HepG2 (cell line): ENCODE results near the gene PXMP2. TPM values are rescaled to one million over a fixed set of nuclear protein-coding genes. Genes with fewer than 3 reads are reported as not detected.

Experiments
- ATAC-seq: fragments of 200-7000 bp; cut with Tn5 transposase; 3 replicates; pipeline ENCODE4 v1.9.1; 2020; ENCODE audit warnings: mild to moderate bottlenecking, moderate library complexity
- BruUV-seq: library from RNA; stranded (reverse); fragments of 400-500 nt; replicated peaks from 2 replicates; lab custom pipeline; 2021; lab: Mats Ljungman, UMichigan
- CTCF ChIA-PET: fragments of 300-600 bp; formaldehyde crosslinking; extraction: SDS; loops from one replicate; lab custom pipeline; 2021; ENCODE audit warnings: low total read pairs, inconsistent platforms, low intra/inter-chr PET ratio; lab: Yijun Ruan, JAX
- POLR2A ChIA-PET: fragments of 350-600 bp; sonication (Branson Sonifier 250); formaldehyde crosslinking; loops from one replicate; lab custom pipeline; 2020; ENCODE audit warnings: antibody characterized with exemption, inconsistent platforms; lab: Yijun Ruan, JAX
- DNase-seq: peaks from one replicate; pipeline ENCODE4 v3.0.0-alpha.2; 2015; ENCODE audit warnings: low spot score
- FAIRE-seq: peaks from 3 replicates; lab custom pipeline; 2011; peaks lifted over from hg19 to GRCh38; lab: Jason Lieb, UNC
- H2AFZ ChIP-seq: one replicate; pipeline ENCODE4 v1.6.1; 2011; ENCODE audit warnings: low read length, inconsistent platforms
- H3K27ac ChIP-seq: fragments of 300-600 bp; 3 replicates; pipeline ENCODE4 v1.8.0; 2011; ENCODE audit warnings: mixed run types, mild to moderate bottlenecking, mixed read lengths, low read length, inconsistent platforms; ENCODE audit not compliant: insufficient read depth; ENCODE audit errors: extremely low read length
- H3K27me3 ChIP-seq, 2 experiments: fragments of 200-600 bp in 1 of 2; 2 replicates in 1 of 2; 3 replicates in 1 of 2; pipeline versions ENCODE4 v1.6.0 to v1.8.0; 2011; ENCODE audit warnings: low read length in 2 of 2, mild to moderate bottlenecking in 2 of 2, moderate library complexity in 2 of 2, inconsistent platforms in 1 of 2; ENCODE audit not compliant: insufficient read depth in 2 of 2, control insufficient read depth in 1 of 2
- H3K36me3 ChIP-seq, 2 experiments: fragments of 200-600 bp in 1 of 2; replicated peaks in 1 of 2; 2 replicates in 1 of 2; 3 replicates in 1 of 2; pipeline versions ENCODE4 v1.5.1 to v1.8.0; 2011; ENCODE audit warnings: low read length in 2 of 2, inconsistent platforms in 1 of 2; ENCODE audit not compliant: insufficient read depth in 2 of 2, control insufficient read depth in 1 of 2
- H3K4me1 ChIP-seq: 2 replicates; pipeline ENCODE4 v1.5.1; 2012; ENCODE audit warnings: low read length, inconsistent platforms; ENCODE audit not compliant: insufficient read depth
- H3K4me2 ChIP-seq: 2 replicates; pipeline ENCODE4 v1.6.0; 2011; ENCODE audit warnings: low read depth, low read length, inconsistent platforms
- H3K4me3 ChIP-seq, 3 experiments: fragments of 200-600 bp in 1 of 3; sonication (generic), shearing (Covaris generic) in 1 of 3; replicated peaks in 1 of 3; 2 replicates each; pipeline ENCODE4 v1.5.1; 2011 to 2016; ENCODE audit warnings: low read length in 3 of 3, inconsistent platforms in 2 of 3, low read depth in 2 of 3, mild to moderate bottlenecking in 2 of 3, control low read depth in 1 of 3, mixed read lengths in 1 of 3; ENCODE audit not compliant: insufficient read depth in 1 of 3
- H3K79me2 ChIP-seq: one replicate; pipeline ENCODE4 v1.6.1; 2011; ENCODE audit warnings: low read length, inconsistent platforms; ENCODE audit not compliant: insufficient read depth
- H3K9ac ChIP-seq: 2 replicates; pipeline ENCODE4 v1.6.0; 2011; ENCODE audit warnings: mild to moderate bottlenecking, low read depth, low read length, inconsistent platforms; ENCODE audit not compliant: insufficient read depth
- H3K9me3 ChIP-seq: 2 replicates; pipeline ENCODE4 v1.5.1; 2012; ENCODE audit warnings: mild to moderate bottlenecking, low read length
- H4K20me1 ChIP-seq: 2 replicates; pipeline ENCODE4 v1.6.0; 2011; ENCODE audit warnings: inconsistent platforms, mild to moderate bottlenecking, low read length, moderate library complexity; ENCODE audit not compliant: insufficient read depth
- AGO2 ChIP-seq: fragments of 200-400 bp; formaldehyde crosslinking; optimal IDR thresholded peaks from 2 replicates; pipeline ENCODE3; 2017; ENCODE audit warnings: mild to moderate bottlenecking, low read depth, low read length, moderate library complexity
- FOXK1 ChIP-seq: sonication (generic); formaldehyde crosslinking; IDR thresholded peaks from 2 replicates; pipeline ENCODE4 v1.4.0; 2020; ENCODE audit warnings: low read depth, missing genetic modification reagents, borderline replicate concordance
- MED8 ChIP-seq: sonication (generic); formaldehyde crosslinking; IDR thresholded peaks from 2 replicates; pipeline ENCODE4 v1.8.1; 2023; ENCODE audit warnings: mild to moderate bottlenecking, missing genetic modification reagents; ENCODE audit not compliant: insufficient replicate concordance
- RNF219 ChIP-seq: sonication (generic); formaldehyde crosslinking; IDR thresholded peaks from 2 replicates; pipeline ENCODE4 v1.5.0; 2020; ENCODE audit warnings: mild to moderate bottlenecking, missing genetic modification reagents
- SMAD3 ChIP-seq: sonication (generic); formaldehyde crosslinking; IDR thresholded peaks from 2 replicates; pipeline ENCODE4 v1.4.0; 2020; ENCODE audit warnings: missing genetic modification reagents
- TP53 ChIP-seq: sonication (generic); formaldehyde crosslinking; conservative IDR thresholded peaks from 2 replicates; pipeline ENCODE4 v1.4.0; 2020; ENCODE audit warnings: missing genetic modification reagents
- XBP1 ChIP-seq: sonication (generic); formaldehyde crosslinking; IDR thresholded peaks from 2 replicates; pipeline ENCODE4 v1.5.0; 2020; ENCODE audit warnings: missing genetic modification reagents
- ZBTB8A ChIP-seq: sonication (generic); formaldehyde crosslinking; IDR thresholded peaks from 2 replicates; pipeline ENCODE4 v1.4.0; 2020; ENCODE audit warnings: mild to moderate bottlenecking, low read depth, missing genetic modification reagents, borderline replicate concordance
- ZFP36L2 ChIP-seq: sonication (generic); formaldehyde crosslinking; IDR thresholded peaks from 2 replicates; pipeline ENCODE4 v1.4.0; 2020; ENCODE audit warnings: missing genetic modification reagents
- ZNF329 ChIP-seq: sonication (generic); formaldehyde crosslinking; IDR thresholded peaks from 2 replicates; pipeline ENCODE4 v1.9.0; 2021; ENCODE audit warnings: low read depth, mild to moderate bottlenecking, missing genetic modification reagents
- ZNF607 ChIP-seq: sonication (generic); formaldehyde crosslinking; IDR thresholded peaks from 2 replicates; pipeline ENCODE4 v1.5.1; 2020; ENCODE audit warnings: missing genetic modification reagents, mild to moderate bottlenecking, borderline replicate concordance
- ZNF614 ChIP-seq: IDR thresholded peaks from 2 replicates; pipeline ENCODE4 v1.6.1; 2018; ENCODE audit warnings: missing biosample characterization, missing genetic modification reagents, inconsistent platforms, borderline replicate concordance
- ZNF850 ChIP-seq: sonication (generic); formaldehyde crosslinking; conservative IDR thresholded peaks from 2 replicates; pipeline ENCODE4 v1.9.0; 2021; ENCODE audit warnings: mild to moderate bottlenecking, missing genetic modification reagents
- ZSCAN21 ChIP-seq: sonication (generic); formaldehyde crosslinking; IDR thresholded peaks from 2 replicates; pipeline ENCODE4 v1.8.0; 2022; ENCODE audit warnings: mild to moderate bottlenecking, missing genetic modification reagents, moderate library complexity, borderline replicate concordance
- WGBS: methylation state at CpG from one replicate; pipeline ENCODE4 v1.1.6; 2017; ENCODE audit warnings: low lambda C conversion rate; 5-methylcytosine and 5-hydroxymethylcytosine counted together
- in situ Hi-C: cut with HindIII; loops from 2 replicates; pipeline ENCODE4 v1.10.0; 2017; ENCODE audit warnings: low pct_unique_long_range_greater_than_20kb; ENCODE audit not compliant: extremely low pct_ligation_motif_present
- intact Hi-C: fragments of 100-400 bp; cut with micrococcal nuclease; formaldehyde crosslinking; loops from one replicate; pipeline ENCODE4 v1.10.0; 2022; ENCODE audit not compliant: unreplicated experiment
- polyA plus RNA-seq, 8 experiments: library from polyadenylated mRNA; depleted of rRNA in 3 of 8; stranded (reverse) in 7 of 8; unstranded in 1 of 8; fragments of >200 nt; fragmentation: Illumina TruSeq in 4 of 8; extraction: Trizol in 4 of 8; gene quantifications; 2 replicates each; pipeline versions ENCODE4 v1.2.1 to v1.2.3, GENCODE V29; 2011 to 2016; ENCODE audit warnings: low read depth in 4 of 8, missing spikeins in 1 of 8, mixed read lengths in 1 of 8; ENCODE audit not compliant: insufficient read depth in 1 of 8
- total RNA-seq, 5 experiments: library from RNA; depleted of rRNA; stranded (reverse); fragments of >200 nt; fragmentation: Illumina TruSeq; extraction: Trizol; gene quantifications; 2 replicates each; pipeline ENCODE4 v1.2.3, GENCODE V29; 2016; ENCODE audit warnings: low read depth in 1 of 5

Gene PXMP2
- total and polyA plus RNA-seq, 2 of the 13 experiments (the other 11 are each of a cell fraction or from before 2014, with no cell fraction given), result 25.5 to 42.9 TPM

- Histone ChIP-seq H3K79me2 (no peaks in the 10 kb centered on the region), H2AFZ (no peak overlapping the region)
- no peak for TF ChIP-seq XBP1 (CRISPR knock-in tag)
- TF ChIP-seq ZFP36L2 (CRISPR knock-in tag), result no peak
- no peak for TF ChIP-seq ZSCAN21 (CRISPR knock-in tag)
- peak; percentile 38 for TF ChIP-seq AGO2
- no peak for TF ChIP-seq ZNF614 (CRISPR knock-in tag)
- no peak for TF ChIP-seq TP53 (CRISPR knock-in tag)
- TF ChIP-seq, all 625 proteins: peak for 1
- in situ Hi-C loops (no loop called here), intact Hi-C loops (no loop called here)
- no TSS peak for BruUV-seq
- H3K9me3 ChIP-seq, result no peaks in the 10 kb centered on the region
- H3K27ac ChIP-seq, result no peak overlapping the region
- POLR2A ChIA-PET, result no interaction called here
- H3K4me1 ChIP-seq, result no peaks in the 10 kb centered on the region
- H4K20me1 ChIP-seq, result no peaks in the 10 kb centered on the region
- H3K36me3 ChIP-seq, result peaks cover 26 to 69% of the 10 kb centered on the region in 2 experiments
- H3K27me3 ChIP-seq, result no peaks in the 10 kb centered on the region
- no peak overlapping the region for H3K9ac ChIP-seq
- no peak for ATAC-seq
- no peak overlapping the region for H3K4me3 ChIP-seq
- DNase-seq, result no peak
- H3K4me2 ChIP-seq, result no peak overlapping the region
- FAIRE-seq, result no peak
- WGBS, result 97% methylated on average over 25 of the region's 25 CpGs
- CTCF ChIA-PET, result no interaction called here
Observed at GRCh38 chr12:132720606-132721345, 33.4 kb downstream of the PXMP2 start.

DNA sequence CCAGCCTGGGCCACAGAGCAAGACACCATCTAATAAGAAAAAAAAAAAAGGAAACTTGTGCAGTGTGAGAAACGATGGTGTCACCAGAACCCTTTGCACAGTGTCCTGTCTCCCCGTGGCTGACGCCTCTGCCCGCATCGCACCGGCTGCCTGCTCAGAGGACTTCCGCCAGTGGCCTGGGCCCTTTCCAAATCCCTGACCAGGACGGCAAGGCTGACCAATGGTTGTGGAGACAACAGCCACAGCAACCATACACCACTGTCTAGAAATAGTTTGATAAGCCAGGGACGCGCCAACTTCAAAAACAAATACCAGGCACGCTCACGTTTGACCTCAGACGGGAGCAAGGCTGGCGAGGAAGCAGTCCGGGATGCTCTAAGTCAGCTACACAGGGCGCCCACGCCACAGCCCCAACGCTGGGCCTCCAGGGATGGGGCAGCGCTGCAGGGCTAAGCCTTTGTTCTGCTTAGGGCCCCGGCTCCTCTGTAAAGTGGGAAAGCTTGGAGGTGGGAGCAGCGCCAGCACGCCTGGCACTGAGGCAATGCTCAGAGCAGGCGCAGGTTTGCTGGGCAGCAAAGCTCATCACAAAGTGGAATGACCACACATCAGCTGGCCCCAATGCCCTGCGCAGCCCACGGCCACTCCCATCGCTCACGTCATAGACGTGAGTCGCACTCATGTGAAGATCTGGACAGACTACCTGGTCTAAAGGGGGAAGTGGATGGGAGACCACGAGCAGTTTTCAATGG is 35.8 kb downstream of the PXMP2 start:
- POLR2A ChIA-PET, result no interaction called here
- Histone ChIP-seq H3K4me2 (no peak overlapping the region), H4K20me1 (no peaks in the 10 kb centered on the region), H3K4me3 (no peak overlapping the region), H3K4me1 (no peaks in the 10 kb centered on the region), H3K27ac (no peak overlapping the region), H2AFZ (no peak overlapping the region), H3K36me3 (peaks cover 28 to 75% of the 10 kb centered on the region in 2 experiments), H3K9me3 (no peaks in the 10 kb centered on the region), H3K79me2 (no peaks in the 10 kb centered on the region), H3K9ac (no peak overlapping the region), H3K27me3 (no peaks in the 10 kb centered on the region)
- intact Hi-C loops, result no loop called here
- FAIRE-seq (no peak), ATAC-seq (no peak; the same call in 2 of the 3 replicates), DNase-seq (no peak)
- no TSS peak for BruUV-seq
- in situ Hi-C loops, result no loop called here
- 97% methylated on average over 29 of the region's 30 CpGs for WGBS
- CTCF ChIA-PET, result no interaction called here
- TF ChIP-seq FOXK1 (CRISPR knock-in tag) (no peak), ZBTB8A (CRISPR knock-in tag) (no peak), RNF219 (CRISPR knock-in tag) (no peak), ZNF607 (CRISPR knock-in tag) (no peak), ZNF329 (CRISPR knock-in tag) (no peak), MED8 (CRISPR knock-in tag) (no peak), SMAD3 (CRISPR knock-in tag) (no peak), ZNF850 (CRISPR knock-in tag) (no peak)
